Epithelial cell of esophagus (primary cell): Measurements from ENCODE around the gene MYH7.

ENCODE experiments used
- DNase-seq: peaks from one replicate; pipeline ENCODE4 v3.0.0; 2010; ENCODE audit warnings: low read depth
- H3K4me3 ChIP-seq: 2 replicates; pipeline ENCODE4 v1.5.1; 2011; ENCODE audit warnings: mild to moderate bottlenecking, low read length, control low read depth
- CTCF ChIP-seq: IDR thresholded peaks from 2 replicates; pipeline ENCODE4 v1.5.1; 2011; ENCODE audit warnings: low read depth, mild to moderate bottlenecking, low read length, control low read depth, inconsistent platforms; ENCODE audit not compliant: insufficient read depth; ENCODE audit errors: missing control alignments

MYH7 gene

DNA sequence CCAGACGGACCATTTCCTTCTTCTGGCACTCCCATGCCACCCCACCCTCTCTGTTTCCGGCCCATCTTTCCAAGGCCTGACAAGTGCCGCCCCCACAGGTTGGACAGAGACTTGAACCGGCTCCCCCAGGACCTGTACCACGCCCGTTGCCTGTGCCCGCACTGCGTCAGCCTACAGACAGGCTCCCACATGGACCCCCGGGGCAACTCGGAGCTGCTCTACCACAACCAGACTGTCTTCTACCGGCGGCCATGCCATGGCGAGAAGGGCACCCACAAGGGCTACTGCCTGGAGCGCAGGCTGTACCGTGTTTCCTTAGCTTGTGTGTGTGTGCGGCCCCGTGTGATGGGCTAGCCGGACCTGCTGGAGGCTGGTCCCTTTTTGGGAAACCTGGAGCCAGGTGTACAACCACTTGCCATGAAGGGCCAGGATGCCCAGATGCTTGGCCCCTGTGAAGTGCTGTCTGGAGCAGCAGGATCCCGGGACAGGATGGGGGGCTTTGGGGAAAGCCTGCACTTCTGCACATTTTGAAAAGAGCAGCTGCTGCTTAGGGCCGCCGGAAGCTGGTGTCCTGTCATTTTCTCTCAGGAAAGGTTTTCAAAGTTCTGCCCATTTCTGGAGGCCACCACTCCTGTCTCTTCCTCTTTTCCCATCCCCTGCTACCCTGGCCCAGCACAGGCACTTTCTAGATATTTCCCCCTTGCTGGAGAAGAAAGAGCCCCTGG lies 59.8 kb downstream of the MYH7 start:
- no peak for DNase-seq
- TF ChIP-seq CTCF = no peak

GRCh38 chr14:23373041-23373440 lies 62.4 kb downstream of the MYH7 start:
- no peak overlapping the region for H3K4me3 ChIP-seq
- TF ChIP-seq CTCF = no peak
- no peak for DNase-seq

More for the DNA sequence above, 59.8 kb downstream of the MYH7 start:
- no peak overlapping the region for H3K4me3 ChIP-seq

GRCh38 chr14:23372509-23372908 lies 63.0 kb downstream of the MYH7 start, which contains the start of gene IL25:
Gene IL25 (plus strand): TSS chr14:23372809.
- no peak for DNase-seq
- H3K4me3 ChIP-seq = no peak within 1 kb of the TSS
- TF ChIP-seq CTCF = no peak

GRCh38 chr14:23371865-23372264 lies 63.6 kb downstream of the MYH7 start:
- no peak for TF ChIP-seq CTCF
- no peak overlapping the region for H3K4me3 ChIP-seq
- no peak for DNase-seq

DNA sequence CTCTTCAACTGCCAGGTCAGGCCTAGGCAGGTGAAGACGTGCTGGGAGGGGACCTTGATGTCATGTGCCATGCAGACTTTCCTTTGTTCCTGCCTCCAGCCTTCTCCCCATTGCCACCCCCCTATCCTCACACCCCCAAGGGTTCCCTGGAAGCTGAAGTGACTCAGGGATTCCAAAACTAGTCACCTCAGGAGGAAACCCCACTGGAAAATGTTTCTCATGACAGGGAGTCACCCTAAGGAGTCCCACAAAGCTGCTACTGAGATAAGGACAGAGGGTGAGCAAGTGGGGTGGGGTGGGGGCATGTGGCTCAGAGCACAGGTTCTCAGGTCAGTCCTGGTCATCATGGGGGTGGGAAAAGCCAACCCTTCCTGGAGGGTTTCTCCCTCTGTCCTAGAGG lies 65.2 kb downstream of the MYH7 start:
- no peak for TF ChIP-seq CTCF

GRCh38 chr14:23366426-23366921 lies 69.0 kb downstream of the MYH7 start:
- peak; percentile 83 for DNase-seq
- no peak for TF ChIP-seq CTCF
- H3K4me3 ChIP-seq = peak overlapping the region; percentile 66

More for the DNA sequence above, 65.2 kb downstream of the MYH7 start:
- H3K4me3 ChIP-seq = no peak overlapping the region
- DNase-seq = no peak

DNA sequence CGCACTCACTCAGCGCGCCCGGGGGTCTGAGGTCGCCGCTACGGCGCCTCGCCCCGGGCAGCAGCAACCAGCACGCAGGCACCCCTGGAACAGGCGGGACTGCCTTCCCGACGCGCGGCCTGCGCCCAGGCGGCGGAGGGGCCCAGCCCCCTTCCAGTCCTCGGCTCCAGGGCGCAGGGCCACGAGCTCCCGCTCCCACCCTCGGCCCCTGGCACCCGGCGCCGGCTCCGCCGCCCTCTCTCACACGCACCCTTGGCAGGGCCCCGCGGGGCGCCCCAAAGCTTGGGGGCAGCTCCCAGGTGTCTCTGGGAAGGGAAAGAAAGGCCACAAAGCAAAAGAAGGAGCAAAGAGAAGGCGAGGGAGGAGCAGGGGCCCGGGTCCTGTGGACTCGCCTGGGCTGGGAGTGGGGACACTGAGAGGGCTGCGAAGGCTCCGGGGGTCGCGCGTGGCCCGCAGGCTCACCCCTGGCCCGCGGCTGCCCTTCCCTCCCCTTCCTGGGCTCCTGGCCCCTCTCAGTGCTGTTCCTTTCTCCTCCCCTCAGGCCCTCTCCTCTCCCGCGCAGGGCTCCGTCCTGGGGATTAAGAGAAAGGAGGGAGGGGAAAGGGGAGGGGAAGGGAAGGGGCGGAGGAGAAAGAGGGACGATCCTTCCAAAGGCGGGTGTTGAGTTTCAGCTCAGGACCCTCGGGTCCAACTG lies 69.6 kb downstream of the MYH7 start:
- TF ChIP-seq CTCF = no peak
- peak overlapping the region; percentile 66 for H3K4me3 ChIP-seq
- DNase-seq = peak; percentile 73
